Stomach (tissue), 4 donors: ENCODE data around the gene EID1.

Source experiments
- CTCF ChIP-seq, 7 experiments: fragments of 450-650 bp in 4 of 7; fragments of 200-600 bp in 3 of 7; sonication (generic) in 3 of 7; IDR thresholded peaks; one replicate each; pipeline ENCODE4 v1.5.1; 2016 to 2019; ENCODE audit warnings: antibody characterized with exemption in 7 of 7, control low read depth in 2 of 7, mild to moderate bottlenecking in 1 of 7
- POLR2A ChIP-seq, 4 donors: fragments of 450-650 bp; IDR thresholded peaks; one replicate each; pipeline ENCODE4 v1.6.1; 2016; ENCODE audit warnings: antibody characterized with exemption in 4 of 4, control low read depth in 2 of 4, mild to moderate bottlenecking in 1 of 4, moderate library complexity in 1 of 4

GRCh38 chr15:48850648-48851047 lies 27.3 kb upstream of the EID1 start:
- TF ChIP-seq CTCF (IDR thresholded peaks at IDR 0.05) (no peak), POLR2A (IDR thresholded peaks at IDR 0.05) (no peak)
